ENCODE data around the gene ATP6V1C2. TPM values are rescaled to one million over a fixed set of nuclear protein-coding genes. Genes with fewer than 3 reads are reported as not detected.
A peak's percentile ranks its signal among the peaks of the same experiment; 100 is the strongest.

Gene ATP6V1C2
- total RNA-seq, 1 experiment from 2014 or later: 2.0 TPM

DNA sequence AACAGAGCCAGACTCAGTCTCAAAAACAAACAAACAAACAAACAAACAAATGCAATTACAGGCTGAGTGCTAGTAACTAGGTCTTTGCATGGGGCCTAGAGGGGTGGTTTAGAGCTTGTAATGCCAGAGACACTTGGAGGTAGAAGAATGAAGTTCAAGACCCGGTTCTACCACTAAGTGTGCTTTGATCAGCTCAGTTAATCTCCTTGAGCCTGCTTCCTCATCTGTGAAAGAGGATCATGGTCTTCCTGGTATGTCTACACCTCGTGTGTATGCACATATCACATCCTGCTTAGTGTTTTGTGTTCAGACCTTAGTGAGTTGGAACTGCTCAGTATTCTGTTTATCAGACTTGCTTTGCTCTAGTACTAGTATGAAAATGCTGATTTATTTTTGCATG is 4.8 kb upstream of the ATP6V1C2 start:
- H3K79me2 ChIP-seq (ENCODE audit: insufficient read depth, low read length): no peaks in the 10 kb centered on the region
- POLR2A ChIA-PET: no interaction called here

More for the DNA sequence above, 4.8 kb upstream of the ATP6V1C2 start:
- peaks cover 20 to 38% of the 10 kb centered on the region in 2 experiments for H3K4me1 ChIP-seq (ENCODE audit: control insufficient read depth in 1 of 2, insufficient read depth in 2 of 2, low read length in 2 of 2)
- no peak for DNase-seq (ENCODE audit: low read depth, low spot score)
- peaks cover 4% of the 10 kb centered on the region; the same call in 1 of the 2 replicates for H3K27me3 ChIP-seq (ENCODE audit: insufficient read depth, low read length)
- RAD21 ChIA-PET (ENCODE audit: low non-redundant PET in 1 of 2, low total read pairs in 2 of 2, uncharacterized antibody in 2 of 2, unreplicated experiment in 2 of 2): no interaction called here
- H3K9me3 ChIP-seq (ENCODE audit: control insufficient read depth in 1 of 2, insufficient read depth in 1 of 2, low read depth in 1 of 2, low read length in 2 of 2): no peaks in the 10 kb centered on the region
- H3K4me3 ChIP-seq (replicated peaks in 1 of 2; ENCODE audit: low read depth in 1 of 2, low read length in 2 of 2): no peak overlapping the region
- no peak overlapping the region for H3K27ac ChIP-seq (ENCODE audit: low read depth, low read length)
- TF ChIP-seq, protein P1, sequence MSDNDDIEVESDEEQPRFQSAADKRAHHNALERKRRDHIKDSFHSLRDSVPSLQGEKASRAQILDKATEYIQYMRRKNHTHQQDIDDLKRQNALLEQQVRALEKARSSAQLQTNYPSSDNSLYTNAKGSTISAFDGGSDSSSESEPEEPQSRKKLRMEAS (IDR thresholded peaks at IDR 0.05): no peak
- TF ChIP-seq, protein P2, sequence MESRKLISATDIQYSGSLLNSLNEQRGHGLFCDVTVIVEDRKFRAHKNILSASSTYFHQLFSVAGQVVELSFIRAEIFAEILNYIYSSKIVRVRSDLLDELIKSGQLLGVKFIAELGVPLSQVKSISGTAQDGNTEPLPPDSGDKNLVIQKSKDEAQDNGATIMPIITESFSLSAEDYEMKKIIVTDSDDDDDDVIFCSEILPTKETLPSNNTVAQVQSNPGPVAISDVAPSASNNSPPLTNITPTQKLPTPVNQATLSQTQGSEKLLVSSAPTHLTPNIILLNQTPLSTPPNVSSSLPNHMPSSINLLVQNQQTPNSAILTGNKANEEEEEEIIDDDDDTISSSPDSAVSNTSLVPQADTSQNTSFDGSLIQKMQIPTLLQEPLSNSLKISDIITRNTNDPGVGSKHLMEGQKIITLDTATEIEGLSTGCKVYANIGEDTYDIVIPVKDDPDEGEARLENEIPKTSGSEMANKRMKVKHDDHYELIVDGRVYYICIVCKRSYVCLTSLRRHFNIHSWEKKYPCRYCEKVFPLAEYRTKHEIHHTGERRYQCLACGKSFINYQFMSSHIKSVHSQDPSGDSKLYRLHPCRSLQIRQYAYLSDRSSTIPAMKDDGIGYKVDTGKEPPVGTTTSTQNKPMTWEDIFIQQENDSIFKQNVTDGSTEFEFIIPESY (IDR thresholded peaks at IDR 0.05; ENCODE audit: extremely low read depth, insufficient replicate concordance, low read length): no peak
- TF ChIP-seq ZFX (IDR thresholded peaks at IDR 0.05): no peak
- no peak for TF ChIP-seq YY1 (IDR thresholded peaks at IDR 0.05; ENCODE audit: extremely low read depth, insufficient replicate concordance, low read depth, low read length)
- TF ChIP-seq, protein P3, sequence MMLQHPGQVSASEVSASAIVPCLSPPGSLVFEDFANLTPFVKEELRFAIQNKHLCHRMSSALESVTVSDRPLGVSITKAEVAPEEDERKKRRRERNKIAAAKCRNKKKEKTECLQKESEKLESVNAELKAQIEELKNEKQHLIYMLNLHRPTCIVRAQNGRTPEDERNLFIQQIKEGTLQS (IDR thresholded peaks at IDR 0.05): no peak
- TF ChIP-seq, protein P4, sequence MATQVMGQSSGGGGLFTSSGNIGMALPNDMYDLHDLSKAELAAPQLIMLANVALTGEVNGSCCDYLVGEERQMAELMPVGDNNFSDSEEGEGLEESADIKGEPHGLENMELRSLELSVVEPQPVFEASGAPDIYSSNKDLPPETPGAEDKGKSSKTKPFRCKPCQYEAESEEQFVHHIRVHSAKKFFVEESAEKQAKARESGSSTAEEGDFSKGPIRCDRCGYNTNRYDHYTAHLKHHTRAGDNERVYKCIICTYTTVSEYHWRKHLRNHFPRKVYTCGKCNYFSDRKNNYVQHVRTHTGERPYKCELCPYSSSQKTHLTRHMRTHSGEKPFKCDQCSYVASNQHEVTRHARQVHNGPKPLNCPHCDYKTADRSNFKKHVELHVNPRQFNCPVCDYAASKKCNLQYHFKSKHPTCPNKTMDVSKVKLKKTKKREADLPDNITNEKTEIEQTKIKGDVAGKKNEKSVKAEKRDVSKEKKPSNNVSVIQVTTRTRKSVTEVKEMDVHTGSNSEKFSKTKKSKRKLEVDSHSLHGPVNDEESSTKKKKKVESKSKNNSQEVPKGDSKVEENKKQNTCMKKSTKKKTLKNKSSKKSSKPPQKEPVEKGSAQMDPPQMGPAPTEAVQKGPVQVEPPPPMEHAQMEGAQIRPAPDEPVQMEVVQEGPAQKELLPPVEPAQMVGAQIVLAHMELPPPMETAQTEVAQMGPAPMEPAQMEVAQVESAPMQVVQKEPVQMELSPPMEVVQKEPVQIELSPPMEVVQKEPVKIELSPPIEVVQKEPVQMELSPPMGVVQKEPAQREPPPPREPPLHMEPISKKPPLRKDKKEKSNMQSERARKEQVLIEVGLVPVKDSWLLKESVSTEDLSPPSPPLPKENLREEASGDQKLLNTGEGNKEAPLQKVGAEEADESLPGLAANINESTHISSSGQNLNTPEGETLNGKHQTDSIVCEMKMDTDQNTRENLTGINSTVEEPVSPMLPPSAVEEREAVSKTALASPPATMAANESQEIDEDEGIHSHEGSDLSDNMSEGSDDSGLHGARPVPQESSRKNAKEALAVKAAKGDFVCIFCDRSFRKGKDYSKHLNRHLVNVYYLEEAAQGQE (IDR thresholded peaks at IDR 0.05; ENCODE audit: low read depth): no peak
- no peak for TF ChIP-seq CBX3 (IDR thresholded peaks at IDR 0.05; ENCODE audit: low read depth)
- no peak for TF ChIP-seq CEBPB (IDR thresholded peaks at IDR 0.05; ENCODE audit: low read depth)
- no peak for TF ChIP-seq POLR2A (IDR thresholded peaks at IDR 0.05; ENCODE audit: borderline replicate concordance, extremely low read depth, insufficient read depth, insufficient read length)
- TF ChIP-seq JUND (IDR thresholded peaks at IDR 0.05): no peak
- no peak for TF ChIP-seq EZH2phosphoT487 (IDR thresholded peaks at IDR 0.05; ENCODE audit: borderline replicate concordance)
- TF ChIP-seq ELF1 (IDR thresholded peaks at IDR 0.05; ENCODE audit: borderline replicate concordance, low read depth): no peak
- no peak for TF ChIP-seq SRF (IDR thresholded peaks at IDR 0.05; ENCODE audit: low read depth)
- TF ChIP-seq ZNF274 (IDR thresholded peaks at IDR 0.05; ENCODE audit: low read depth, low read length): no peak
- no peak for TF ChIP-seq RAD21 (IDR thresholded peaks at IDR 0.05; ENCODE audit: low read depth)
- TF ChIP-seq TCF7L2 (IDR thresholded peaks at IDR 0.05; ENCODE audit: borderline replicate concordance, extremely low read depth, insufficient read depth, insufficient read length): no peak
- no peak for TF ChIP-seq FOSL1 (IDR thresholded peaks at IDR 0.05; ENCODE audit: low read depth)
- TF ChIP-seq EZH2 (IDR thresholded peaks at IDR 0.05): no peak
- TF ChIP-seq SIN3A (IDR thresholded peaks at IDR 0.05; ENCODE audit: low read depth): no peak
- no peak for TF ChIP-seq SP1 (IDR thresholded peaks at IDR 0.05; ENCODE audit: low read depth)
- H3K9ac ChIP-seq (ENCODE audit: low read length): no peak overlapping the region
- no peaks in the 10 kb centered on the region for H4K20me1 ChIP-seq (ENCODE audit: insufficient read depth)
- BruUV-seq (replicated peaks): no TSS peak
- H2AFZ ChIP-seq (ENCODE audit: low read depth, low read length, poor library complexity, severe bottlenecking): peak overlapping the region; percentile 95
- intact Hi-C loops (cut with micrococcal nuclease): no loop called here
- no peaks in the 10 kb centered on the region for H3K36me3 ChIP-seq (ENCODE audit: control insufficient read depth in 1 of 2, insufficient read depth in 2 of 2, low read length in 2 of 2)
- peak overlapping the region; percentile 65 for H3K4me2 ChIP-seq (ENCODE audit: low read length)
- CTCF ChIA-PET: no interaction called here
- no peaks in the 10 kb centered on the region for H3K9me2 ChIP-seq (ENCODE audit: insufficient read depth)
- ATAC-seq: no peak

Measured in HCT116 (cell line).